HEK293T (cell line): ENCODE measurements around the gene PRPF19.

Source experiments
- BHLHE40 ChIP-seq: fragments of 450-650 bp; IDR thresholded peaks from 2 replicates; pipeline ENCODE4 v1.6.1; 2016; ENCODE audit warnings: mild to moderate bottlenecking, moderate library complexity, borderline replicate concordance
- CTBP1 ChIP-seq: fragments of 450-650 bp; IDR thresholded peaks from 2 replicates; pipeline ENCODE4 v1.6.1; 2016; ENCODE audit warnings: borderline replicate concordance
- FOXK2 ChIP-seq: fragments of 450-650 bp; IDR thresholded peaks from 2 replicates; pipeline ENCODE4 v1.6.1; 2016; ENCODE audit warnings: mild to moderate bottlenecking
- FOXM1 ChIP-seq: fragments of 450-650 bp; IDR thresholded peaks from 2 replicates; pipeline ENCODE4 v1.6.1; 2017; ENCODE audit warnings: mild to moderate bottlenecking, borderline replicate concordance
- HDGF ChIP-seq: fragments of 450-650 bp; IDR thresholded peaks from 2 replicates; pipeline ENCODE4 v1.6.1; 2017; ENCODE audit warnings: antibody characterized with exemption, borderline replicate concordance
- L3MBTL2 ChIP-seq: fragments of 450-650 bp; conservative IDR thresholded peaks from 2 replicates; pipeline ENCODE4 v1.6.1; 2016; ENCODE audit warnings: mild to moderate bottlenecking
- LEF1 ChIP-seq: fragments of 450-650 bp; IDR thresholded peaks from 2 replicates; pipeline ENCODE4 v1.6.1; 2017; ENCODE audit warnings: mild to moderate bottlenecking, borderline replicate concordance
- NFRKB ChIP-seq: fragments of 450-650 bp; IDR thresholded peaks from 2 replicates; pipeline ENCODE4 v1.6.1; 2016; ENCODE audit warnings: mild to moderate bottlenecking, moderate library complexity
- PKNOX1 ChIP-seq: fragments of 450-650 bp; IDR thresholded peaks from 2 replicates; pipeline ENCODE4 v1.6.1; 2016
- SP1 ChIP-seq: fragments of 450-650 bp; IDR thresholded peaks from 2 replicates; pipeline ENCODE4 v1.6.1; 2017
- SUZ12 ChIP-seq: fragments of 450-650 bp; IDR thresholded peaks from 2 replicates; pipeline ENCODE4 v1.6.1; 2016; ENCODE audit warnings: mild to moderate bottlenecking
- TARDBP ChIP-seq: fragments of 450-650 bp; IDR thresholded peaks from 2 replicates; pipeline ENCODE4 v1.6.1; 2016
- ZNF384 ChIP-seq: fragments of 450-650 bp; IDR thresholded peaks from 2 replicates; pipeline ENCODE4 v1.6.1; 2016

GRCh38 chr11:60905047-60905446, 1.3 kb downstream of the PRPF19 start:
- TF ChIP-seq FOXM1 (no peak), HDGF (no peak), BHLHE40 (no peak), SUZ12 (no peak), FOXK2 (no peak), ZNF384 (no peak), TARDBP (no peak), NFRKB (no peak), L3MBTL2 (no peak), SP1 (no peak), PKNOX1 (no peak), CTBP1 (no peak), LEF1 (no peak)
